ENCODE results near the gene TBC1D22A.

TBC1D22A gene

DNA sequence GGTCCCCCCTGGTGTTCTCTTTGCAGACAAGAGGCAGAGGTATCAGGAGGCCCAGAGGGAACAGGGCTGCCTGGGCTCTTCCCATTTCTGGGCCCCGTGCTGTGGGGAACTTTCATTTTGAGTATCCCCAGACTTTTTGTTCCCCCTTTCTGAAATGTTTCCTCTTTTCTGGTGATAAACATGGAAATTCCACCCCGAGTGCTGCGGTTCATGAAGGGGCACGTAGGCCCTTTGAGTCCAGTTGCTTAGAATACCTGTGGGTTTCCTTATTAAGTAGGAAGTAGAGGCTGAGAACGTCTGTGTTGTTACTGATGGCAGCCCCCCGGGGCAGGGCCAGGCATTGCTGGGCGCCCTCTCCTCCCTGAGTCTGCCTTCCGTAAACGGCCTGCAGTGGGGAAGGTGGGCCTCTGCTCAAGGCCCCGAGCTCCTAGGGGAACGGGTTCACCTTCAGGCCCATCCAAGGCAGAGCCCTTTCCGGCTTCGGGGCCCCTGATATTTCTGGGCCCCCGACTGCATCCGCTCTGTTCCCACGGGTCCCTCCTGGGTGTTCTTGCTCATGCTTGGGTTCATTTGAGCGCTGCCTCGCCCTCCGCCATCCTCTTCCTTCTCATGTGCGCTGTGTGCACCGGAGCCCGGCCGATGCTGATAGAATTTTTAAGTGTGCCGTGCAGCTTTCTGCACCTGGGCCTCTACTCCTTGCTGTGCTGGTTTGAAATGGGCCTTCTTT, 12.0 kb downstream of the TBC1D22A start:
- H3K9ac ChIP-seq (ENCODE audit: low read length), result peak overlapping the region; percentile 63
- peaks cover 89% of the 10 kb centered on the region for H3K4me1 ChIP-seq (ENCODE audit: insufficient read depth, low read length, severe bottlenecking)
- peak overlapping the region; percentile 45 for H3K4me3 ChIP-seq (ENCODE audit: low read depth, low read length, poor library complexity, severe bottlenecking)

DNA sequence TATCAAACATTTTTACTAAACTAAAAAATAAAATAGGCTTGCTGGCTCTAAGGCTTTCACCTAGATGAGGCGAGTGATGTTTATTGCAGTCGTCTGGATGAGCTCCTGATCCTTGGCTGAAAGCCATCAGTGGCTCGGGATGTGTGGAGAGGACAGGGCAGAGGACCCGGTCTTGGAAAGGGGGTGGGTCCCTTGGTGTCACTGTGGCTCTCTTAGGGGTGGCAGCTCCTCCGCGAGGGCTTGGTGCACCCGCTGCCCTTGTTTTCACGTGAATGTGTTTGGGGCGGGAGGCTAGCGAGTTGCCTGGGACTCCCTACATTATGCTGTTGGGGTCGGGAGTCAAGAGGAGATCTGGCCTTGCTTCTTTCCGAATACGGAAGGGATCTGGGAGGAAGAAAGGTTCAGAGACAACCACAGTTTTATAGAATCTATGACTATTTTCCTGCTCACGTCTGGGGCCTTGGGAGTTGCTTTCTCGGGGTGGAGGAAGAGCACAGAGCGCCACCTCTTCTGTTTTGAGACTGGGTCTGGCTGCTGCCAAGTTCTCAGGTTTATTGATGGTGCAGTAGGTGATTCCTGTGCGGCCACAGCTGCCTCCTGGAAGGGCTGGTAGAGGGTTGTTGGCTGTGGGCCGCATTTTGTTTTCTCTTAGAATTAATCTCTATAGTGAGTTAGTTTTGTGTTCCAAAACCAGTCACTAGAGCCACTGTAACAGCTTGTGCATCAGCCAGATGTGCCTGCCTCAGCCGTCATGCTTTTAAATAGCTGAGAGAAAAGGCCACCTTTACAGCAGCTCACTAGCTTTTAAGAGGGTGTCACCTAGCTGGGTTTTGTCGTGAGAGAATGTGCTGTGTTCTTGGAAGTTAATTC, 12.8 kb downstream of the TBC1D22A start:
- Histone ChIP-seq H3K9ac (ENCODE audit: low read length) (peak overlapping the region; percentile 63), H4K20me1 (ENCODE audit: insufficient read depth, low read length) (no peaks in the 10 kb centered on the region), H3K4me3 (ENCODE audit: low read depth, low read length, poor library complexity, severe bottlenecking) (peak overlapping the region; percentile 45), H3K27ac (ENCODE audit: low read depth, low read length, poor library complexity, severe bottlenecking) (peak overlapping the region; percentile 97), H3K79me2 (ENCODE audit: insufficient read depth, low read length) (peaks cover 41% of the 10 kb centered on the region), H3K27me3 (ENCODE audit: insufficient read depth, low read length) (no peaks in the 10 kb centered on the region), H2AFZ (ENCODE audit: low read length) (no peak overlapping the region), H3K4me1 (ENCODE audit: insufficient read depth, low read length, severe bottlenecking) (peaks cover 89% of the 10 kb centered on the region), H3F3A (ENCODE audit: insufficient read depth, low read length) (no peaks in the 10 kb centered on the region), H3K9me2 (ENCODE audit: low read depth, low read length) (no peaks in the 10 kb centered on the region), H3K9me3 (ENCODE audit: low read length) (no peaks in the 10 kb centered on the region), H3K4me2 (ENCODE audit: low read length) (peak overlapping the region; percentile 58), H3K36me3 (ENCODE audit: insufficient read depth, low read length) (peaks cover under 1% of the 10 kb centered on the region; the same call in 1 of the 2 replicates)
- TF ChIP-seq EZH2 (IDR thresholded peaks at IDR 0.05; ENCODE audit: borderline replicate concordance, low read length), result no peak
- TF ChIP-seq, protein P1, sequence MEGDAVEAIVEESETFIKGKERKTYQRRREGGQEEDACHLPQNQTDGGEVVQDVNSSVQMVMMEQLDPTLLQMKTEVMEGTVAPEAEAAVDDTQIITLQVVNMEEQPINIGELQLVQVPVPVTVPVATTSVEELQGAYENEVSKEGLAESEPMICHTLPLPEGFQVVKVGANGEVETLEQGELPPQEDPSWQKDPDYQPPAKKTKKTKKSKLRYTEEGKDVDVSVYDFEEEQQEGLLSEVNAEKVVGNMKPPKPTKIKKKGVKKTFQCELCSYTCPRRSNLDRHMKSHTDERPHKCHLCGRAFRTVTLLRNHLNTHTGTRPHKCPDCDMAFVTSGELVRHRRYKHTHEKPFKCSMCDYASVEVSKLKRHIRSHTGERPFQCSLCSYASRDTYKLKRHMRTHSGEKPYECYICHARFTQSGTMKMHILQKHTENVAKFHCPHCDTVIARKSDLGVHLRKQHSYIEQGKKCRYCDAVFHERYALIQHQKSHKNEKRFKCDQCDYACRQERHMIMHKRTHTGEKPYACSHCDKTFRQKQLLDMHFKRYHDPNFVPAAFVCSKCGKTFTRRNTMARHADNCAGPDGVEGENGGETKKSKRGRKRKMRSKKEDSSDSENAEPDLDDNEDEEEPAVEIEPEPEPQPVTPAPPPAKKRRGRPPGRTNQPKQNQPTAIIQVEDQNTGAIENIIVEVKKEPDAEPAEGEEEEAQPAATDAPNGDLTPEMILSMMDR (IDR thresholded peaks at IDR 0.05; ENCODE audit: low read length), result no peak

More for the DNA sequence above, 12.0 kb downstream of the TBC1D22A start:
- H4K20me1 ChIP-seq (ENCODE audit: insufficient read depth, low read length), result no peaks in the 10 kb centered on the region
- TF ChIP-seq, protein P1 (IDR thresholded peaks at IDR 0.05; ENCODE audit: low read length), result no peak
- TF ChIP-seq EZH2 (IDR thresholded peaks at IDR 0.05; ENCODE audit: borderline replicate concordance, low read length), result no peak
- H3F3A ChIP-seq (ENCODE audit: insufficient read depth, low read length), result no peaks in the 10 kb centered on the region
- no peaks in the 10 kb centered on the region for H3K9me2 ChIP-seq (ENCODE audit: low read depth, low read length)
- H2AFZ ChIP-seq (ENCODE audit: low read length), result no peak overlapping the region
- peak overlapping the region; percentile 97 for H3K27ac ChIP-seq (ENCODE audit: low read depth, low read length, poor library complexity, severe bottlenecking)
- peak overlapping the region; percentile 58 for H3K4me2 ChIP-seq (ENCODE audit: low read length)
- H3K9me3 ChIP-seq (ENCODE audit: low read length), result no peaks in the 10 kb centered on the region
- peaks cover 36% of the 10 kb centered on the region for H3K79me2 ChIP-seq (ENCODE audit: insufficient read depth, low read length)
- no peaks in the 10 kb centered on the region for H3K27me3 ChIP-seq (ENCODE audit: insufficient read depth, low read length)
- no peaks in the 10 kb centered on the region; the same call in 1 of the 2 replicates for H3K36me3 ChIP-seq (ENCODE audit: insufficient read depth, low read length)

DNA sequence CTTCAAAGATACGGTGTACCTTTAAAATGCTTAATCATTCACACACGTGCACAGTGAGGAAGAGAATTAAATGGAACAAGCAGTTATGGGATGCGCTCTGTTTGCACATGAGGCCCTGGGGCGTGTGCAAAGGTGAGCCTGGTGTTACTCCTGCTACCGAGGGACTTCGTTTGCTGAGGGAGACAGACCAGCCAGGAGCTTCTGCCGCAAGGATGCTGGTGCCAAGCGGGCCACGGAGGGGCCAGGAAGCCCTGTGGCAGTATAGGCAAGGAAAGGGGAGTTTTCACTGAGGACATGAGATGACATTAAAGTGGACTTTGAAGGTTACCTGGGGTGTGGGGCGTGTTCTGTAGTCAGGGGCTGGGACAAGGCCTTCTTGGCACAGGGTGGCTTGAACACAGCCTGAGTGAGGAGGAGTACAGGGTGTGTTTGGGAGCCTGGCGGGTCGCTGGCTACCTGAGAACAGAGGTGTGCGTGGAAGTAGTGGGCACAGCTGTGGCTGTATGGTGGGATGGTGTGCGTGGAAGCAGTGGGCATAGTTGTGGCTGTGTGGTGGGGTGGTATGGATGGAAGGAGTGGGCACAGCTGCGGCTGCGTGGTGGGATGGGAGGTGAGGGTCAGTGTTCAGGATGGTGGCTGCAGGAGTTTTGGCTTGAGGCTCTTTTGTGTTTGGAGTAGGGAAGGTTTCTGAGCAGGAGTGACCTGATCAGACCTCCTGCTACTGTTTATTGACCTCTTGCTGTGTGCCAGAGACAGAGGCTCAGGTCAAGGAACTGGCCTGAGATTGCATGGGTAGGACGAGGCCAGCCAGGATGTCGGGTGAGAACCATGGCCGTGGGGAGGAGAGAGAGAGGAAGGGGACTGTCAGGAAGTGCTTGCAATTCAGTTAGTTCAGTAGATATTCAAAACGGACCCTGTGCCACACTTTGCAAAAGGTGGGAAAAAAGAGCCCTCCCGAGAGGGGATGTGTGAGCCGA, 13.7 kb downstream of the TBC1D22A start:
- no peaks in the 10 kb centered on the region for H4K20me1 ChIP-seq (ENCODE audit: insufficient read depth, low read length)

More for the DNA sequence above, 13.7 kb downstream of the TBC1D22A start:
- peaks cover 89% of the 10 kb centered on the region for H3K4me1 ChIP-seq (ENCODE audit: insufficient read depth, low read length, severe bottlenecking)
- peak overlapping the region; percentile 58 for H3K4me2 ChIP-seq (ENCODE audit: low read length)
- peak overlapping the region; percentile 63; the same call in 1 of the 2 replicates for H3K9ac ChIP-seq (ENCODE audit: low read length)
- H3K79me2 ChIP-seq (ENCODE audit: insufficient read depth, low read length), result peaks cover 43% of the 10 kb centered on the region
- TF ChIP-seq, protein P1 (IDR thresholded peaks at IDR 0.05; ENCODE audit: low read length), result no peak
- no peak for TF ChIP-seq EZH2 (IDR thresholded peaks at IDR 0.05; ENCODE audit: borderline replicate concordance, low read length)
- no peak overlapping the region for H2AFZ ChIP-seq (ENCODE audit: low read length)
- H3F3A ChIP-seq (ENCODE audit: insufficient read depth, low read length), result no peaks in the 10 kb centered on the region
- no peaks in the 10 kb centered on the region for H3K9me3 ChIP-seq (ENCODE audit: low read length)
- H3K36me3 ChIP-seq (ENCODE audit: insufficient read depth, low read length), result peaks cover 5% of the 10 kb centered on the region; the same call in 1 of the 2 replicates
- H3K27ac ChIP-seq (ENCODE audit: low read depth, low read length, poor library complexity, severe bottlenecking), result peak overlapping the region; percentile 97
- no peaks in the 10 kb centered on the region for H3K27me3 ChIP-seq (ENCODE audit: insufficient read depth, low read length)
- H3K4me3 ChIP-seq (ENCODE audit: low read depth, low read length, poor library complexity, severe bottlenecking), result peak overlapping the region; percentile 45
- H3K9me2 ChIP-seq (ENCODE audit: low read depth, low read length), result no peaks in the 10 kb centered on the region
